B cell (primary cell): ENCODE data around the gene PPP6R2. TPM values are rescaled to one million over a fixed set of nuclear protein-coding genes. Genes with fewer than 3 reads are reported as not detected.
A peak's percentile ranks its signal among the peaks of the same experiment; 100 is the strongest.

Experiments
- ATAC-seq: fragments of 200-7000 bp; cut with Tn5 transposase; one replicate; pipeline ENCODE4 v1.10.0; 2021; ENCODE audit warnings: low read depth, mild to moderate bottlenecking, moderate number of reproducible peaks, moderate library complexity
- CTCF ChIA-PET: fragments of 350-600 bp; sonication (Branson Sonifier 250); formaldehyde crosslinking; loops from one replicate; lab custom pipeline; 2021; ENCODE audit warnings: antibody characterized with exemption, inconsistent platforms; lab: Charles Lee
- POLR2A ChIA-PET: fragments of 350-600 bp; sonication (Branson Sonifier 250); formaldehyde crosslinking; loops from one replicate; lab custom pipeline; 2021; ENCODE audit warnings: antibody characterized with exemption; lab: Charles Lee
- DNase-seq: peaks from one replicate; pipeline ENCODE4 v3.0.0; 2013
- H2AFZ ChIP-seq: 2 replicates; pipeline ENCODE4 v1.6.1; 2012; ENCODE audit warnings: mild to moderate bottlenecking, low read depth, low read length; ENCODE audit not compliant: insufficient read depth, poor library complexity, severe bottlenecking
- H3K27ac ChIP-seq, 2 donors: 1 replicate in 1 of 2; 2 replicates in 1 of 2; pipeline ENCODE4 v1.5.1; 2012 to 2013; ENCODE audit warnings: low read length in 2 of 2, mild to moderate bottlenecking in 2 of 2, moderate library complexity in 1 of 2
- H3K27me3 ChIP-seq, 4 experiments: fragments of 200-600 bp in 1 of 4; sonication (generic) in 1 of 4; replicated peaks in 1 of 4; 1 replicate in 2 of 4; 2 replicates in 2 of 4; pipeline versions ENCODE4 v1.6.1 to v1.7.0; 2013 to 2016; ENCODE audit warnings: low read length in 3 of 4, mild to moderate bottlenecking in 2 of 4, mixed read lengths in 1 of 4, moderate library complexity in 1 of 4; ENCODE audit not compliant: insufficient read depth in 4 of 4, control insufficient read depth in 3 of 4; ENCODE audit errors: control extremely low read depth in 1 of 4
- H3K36me3 ChIP-seq, 2 experiments: replicated peaks in 1 of 2; 1 replicate in 1 of 2; 2 replicates in 1 of 2; pipeline versions ENCODE4 v1.6.1 to v1.7.1; 2013; ENCODE audit warnings: low read length in 1 of 2; ENCODE audit not compliant: insufficient read depth in 2 of 2, control insufficient read depth in 1 of 2; ENCODE audit errors: control extremely low read depth in 1 of 2, extremely low read depth in 1 of 2
- H3K4me1 ChIP-seq, 2 donors: fragments of 200-600 bp in 1 of 2; sonication (generic) in 1 of 2; 1 replicate in 1 of 2; 2 replicates in 1 of 2; pipeline versions ENCODE4 v1.5.1 to v1.6.1; 2013 to 2017; ENCODE audit warnings: low read length in 2 of 2; ENCODE audit not compliant: control insufficient read depth in 2 of 2, insufficient read depth in 2 of 2
- H3K4me2 ChIP-seq: replicated peaks from 2 replicates; pipeline ENCODE3; 2012; ENCODE audit warnings: mild to moderate bottlenecking, low read depth, low read length; ENCODE audit not compliant: poor library complexity, severe bottlenecking
- H3K4me3 ChIP-seq, 5 experiments: fragments of 200-600 bp in 1 of 5; sonication (generic) in 1 of 5; 1 replicate in 3 of 5; 2 replicates in 2 of 5; pipeline versions ENCODE4 v1.5.1 to v1.7.0; 2011 to 2016; ENCODE audit warnings: low read length in 4 of 5, mild to moderate bottlenecking in 4 of 5, low read depth in 2 of 5, control low read depth in 1 of 5, moderate library complexity in 1 of 5; ENCODE audit not compliant: insufficient read depth in 1 of 5; ENCODE audit errors: control extremely low read depth in 1 of 5, extremely low read depth in 1 of 5
- H3K79me2 ChIP-seq: fragments of 200-600 bp; sonication (generic); one replicate; pipeline ENCODE4 v1.6.0; 2016; ENCODE audit warnings: low read length; ENCODE audit not compliant: control insufficient read depth, insufficient read depth
- H3K9ac ChIP-seq: fragments of 200-600 bp; sonication (generic); 2 replicates; pipeline ENCODE4 v1.6.1; 2017; ENCODE audit warnings: mild to moderate bottlenecking, low read length, moderate library complexity
- H3K9me3 ChIP-seq, 3 donors: one replicate each; pipeline versions ENCODE4 v1.6.1 to v1.7.1; 2013; ENCODE audit warnings: low read length in 2 of 3; ENCODE audit not compliant: control insufficient read depth in 2 of 3, insufficient read depth in 1 of 3; ENCODE audit errors: control extremely low read depth in 1 of 3
- H4K20me1 ChIP-seq: 2 replicates; pipeline ENCODE4 v1.6.0; 2012; ENCODE audit warnings: mild to moderate bottlenecking, low read length; ENCODE audit not compliant: insufficient read depth, control insufficient read depth, poor library complexity, severe bottlenecking
- H3K27ac Mint-ChIP-seq: one replicate; pipeline ENCODE4 v1.8.0; 2021; ENCODE audit warnings: mixed read lengths
- H3K27me3 Mint-ChIP-seq: one replicate; pipeline ENCODE4 v1.8.0; 2021; ENCODE audit warnings: mixed read lengths
- H3K4me1 Mint-ChIP-seq: one replicate; pipeline ENCODE4 v1.8.0; 2021; ENCODE audit warnings: mixed read lengths
- H3K4me3 Mint-ChIP-seq: one replicate; pipeline ENCODE4 v1.8.0; 2021; ENCODE audit warnings: mixed read lengths
- H3K9me3 Mint-ChIP-seq: one replicate; pipeline ENCODE4 v1.8.0; 2022; ENCODE audit warnings: mixed read lengths; ENCODE audit not compliant: insufficient read depth
- EZH2 ChIP-seq: IDR thresholded peaks from 2 replicates; pipeline ENCODE4 v1.6.1; 2012; ENCODE audit warnings: borderline replicate concordance, low read depth, mild to moderate bottlenecking, moderate library complexity, low read length; ENCODE audit not compliant: insufficient read depth, poor library complexity, severe bottlenecking
- WGBS: methylation state at CpG from one replicate; pipeline ENCODE4 v1.1.5; 2013; ENCODE audit warnings: missing lambda C conversion rate; ENCODE audit not compliant: insufficient coverage; 5-methylcytosine and 5-hydroxymethylcytosine counted together
- intact Hi-C: fragments of 100-400 bp; cut with micrococcal nuclease; formaldehyde crosslinking; loops from one replicate; pipeline ENCODE4 v1.10.0; 2022
- polyA plus RNA-seq: library from polyadenylated mRNA; depleted of rRNA; stranded (reverse); fragments of >200 nt; gene quantifications from 2 replicates; pipeline ENCODE4 v1.2.3, GENCODE V29; 2012
- total RNA-seq, 2 donors: library from RNA; stranded (reverse); fragments of 120-200 nt in 1 of 2; gene quantifications; 1 replicate in 1 of 2; 2 replicates in 1 of 2; pipeline versions ENCODE4 v1.2.3 to v1.2.4, GENCODE V29; 2013 to 2022
- TF ChIP-seq, protein P1 (sequence below): fragments of 200-600 bp; IDR thresholded peaks from one replicate; pipeline ENCODE4 v1.8.0; 2022; ENCODE audit warnings: antibody characterized with exemption, mild to moderate bottlenecking

The PPP6R2 gene
- total and polyA plus RNA-seq, 2 donors (not counting 1 experiment from before 2014, with no cell fraction given), result 91.4 to 98.7 TPM

DNA sequence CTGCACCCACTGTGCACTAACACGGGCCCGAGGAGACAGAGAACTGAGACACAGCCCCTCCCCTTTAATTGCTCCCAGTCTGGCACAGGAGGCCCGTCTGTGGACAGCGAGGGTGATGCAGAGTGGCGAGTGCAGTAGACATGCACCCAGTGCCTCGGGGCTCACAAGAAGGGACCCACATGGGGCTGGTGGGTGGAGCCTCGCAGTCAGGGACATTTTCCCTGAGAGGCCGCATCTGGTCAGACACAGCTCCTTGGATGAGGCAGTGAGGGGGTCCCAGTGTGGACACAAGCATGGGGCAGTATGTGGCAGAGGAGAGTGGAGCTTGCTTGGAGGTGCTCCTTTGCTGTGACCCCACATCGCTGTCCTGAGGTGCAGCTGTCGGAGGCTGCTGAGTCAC is 76.9 kb downstream of the PPP6R2 start:
- Histone ChIP-seq H3K79me2 (peaks cover 6% of the 10 kb centered on the region), H3K27ac (no peak overlapping the region), H3K4me2 (no peak overlapping the region), H4K20me1 (no peaks in the 10 kb centered on the region), H3K4me1 (no peaks in the 10 kb centered on the region), H3K4me3 (no peak overlapping the region), H3K27me3 (no peaks in the 10 kb centered on the region), H3K9me3 (no peaks in the 10 kb centered on the region), H3K36me3 (peaks cover 6 to 82% of the 10 kb centered on the region in 2 experiments), H3K9ac (no peak overlapping the region), H2AFZ (no peak overlapping the region)
- H3K9me3 Mint-ChIP-seq, result no peaks in the 10 kb centered on the region
- CTCF ChIA-PET, result interaction anchor here (0.8 kb wide), 1 partner anchor 77 kb away, joined by 3 read pairs; no protein-coding TSS in a partner anchor
- H3K27ac Mint-ChIP-seq, result no peak overlapping the region
- H3K4me3 Mint-ChIP-seq, result no peak overlapping the region
- TF ChIP-seq, protein P1, sequence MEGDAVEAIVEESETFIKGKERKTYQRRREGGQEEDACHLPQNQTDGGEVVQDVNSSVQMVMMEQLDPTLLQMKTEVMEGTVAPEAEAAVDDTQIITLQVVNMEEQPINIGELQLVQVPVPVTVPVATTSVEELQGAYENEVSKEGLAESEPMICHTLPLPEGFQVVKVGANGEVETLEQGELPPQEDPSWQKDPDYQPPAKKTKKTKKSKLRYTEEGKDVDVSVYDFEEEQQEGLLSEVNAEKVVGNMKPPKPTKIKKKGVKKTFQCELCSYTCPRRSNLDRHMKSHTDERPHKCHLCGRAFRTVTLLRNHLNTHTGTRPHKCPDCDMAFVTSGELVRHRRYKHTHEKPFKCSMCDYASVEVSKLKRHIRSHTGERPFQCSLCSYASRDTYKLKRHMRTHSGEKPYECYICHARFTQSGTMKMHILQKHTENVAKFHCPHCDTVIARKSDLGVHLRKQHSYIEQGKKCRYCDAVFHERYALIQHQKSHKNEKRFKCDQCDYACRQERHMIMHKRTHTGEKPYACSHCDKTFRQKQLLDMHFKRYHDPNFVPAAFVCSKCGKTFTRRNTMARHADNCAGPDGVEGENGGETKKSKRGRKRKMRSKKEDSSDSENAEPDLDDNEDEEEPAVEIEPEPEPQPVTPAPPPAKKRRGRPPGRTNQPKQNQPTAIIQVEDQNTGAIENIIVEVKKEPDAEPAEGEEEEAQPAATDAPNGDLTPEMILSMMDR, result no peak
- no peak for TF ChIP-seq EZH2
- 96% methylated on average over 10 of the region's 10 CpGs for WGBS
- ATAC-seq (no peak), DNase-seq (peak; percentile 7)
- intact Hi-C loops, result no loop called here
- H3K27me3 Mint-ChIP-seq, result no peaks in the 10 kb centered on the region
- no peaks in the 10 kb centered on the region for H3K4me1 Mint-ChIP-seq
- POLR2A ChIA-PET, result no interaction called here

GRCh38 chr22:50420581-50420980 is 77.5 kb downstream of the PPP6R2 start:
- ATAC-seq (no peak), DNase-seq (peak; percentile 3)
- Histone ChIP-seq H3K27ac (no peak overlapping the region), H3K79me2 (peaks cover 6% of the 10 kb centered on the region), H3K9ac (no peak overlapping the region), H3K4me2 (no peak overlapping the region), H3K4me1 (no peaks in the 10 kb centered on the region), H3K36me3 (peaks cover 1 to 81% of the 10 kb centered on the region in 2 experiments), H3K4me3 (no peak overlapping the region), H4K20me1 (no peaks in the 10 kb centered on the region), H3K9me3 (no peaks in the 10 kb centered on the region), H3K27me3 (no peaks in the 10 kb centered on the region), H2AFZ (no peak overlapping the region)
- CTCF ChIA-PET, result no interaction called here
- Mint-ChIP-seq H3K4me1 (no peaks in the 10 kb centered on the region), H3K27ac (no peak overlapping the region), H3K27me3 (no peaks in the 10 kb centered on the region), H3K4me3 (no peak overlapping the region), H3K9me3 (no peaks in the 10 kb centered on the region)
- no peak for TF ChIP-seq EZH2
- TF ChIP-seq, protein P1, result no peak
- whole genome bisulfite sequencing, result 92% methylated on average over 8 of the region's 12 CpGs
- intact Hi-C loops, result no loop called here
- POLR2A ChIA-PET, result no interaction called here
